K562 (cell line): Measurements from ENCODE around the gene MPPED2. TPM values are rescaled to one million over a fixed set of nuclear protein-coding genes. Genes with fewer than 3 reads are reported as not detected.

Experiments
- ATAC-seq: fragments of 200-7000 bp; cut with Tn5 transposase; 3 replicates; pipeline ENCODE4 v1.9.1; 2020; ENCODE audit warnings: moderate library complexity
- BruUV-seq: library from RNA; stranded (reverse); fragments of 400-500 nt; replicated peaks from 2 replicates; lab custom pipeline; 2021; lab: Mats Ljungman, UMichigan
- CTCF ChIA-PET: fragments of 300-600 bp; formaldehyde crosslinking; extraction: SDS; loops from one replicate; lab custom pipeline; 2021; ENCODE audit warnings: low intra/inter-chr PET ratio; lab: Yijun Ruan, JAX
- POLR2A ChIA-PET: fragments of 300-600, 350-650 bp; sonication (Branson Sonifier 250); formaldehyde crosslinking; extraction: SDS; loops from one replicate; lab custom pipeline; 2021; ENCODE audit warnings: antibody characterized with exemption, inconsistent platforms; lab: Yijun Ruan, JAX
- DNase-seq, 4 experiments: peaks; one replicate each; pipeline versions ENCODE4 v3.0.0 to v3.0.0-alpha.2; 2011 to 2018; ENCODE audit warnings: low spot score in 3 of 4, mixed read lengths in 3 of 4; ENCODE audit errors: extremely low read depth in 1 of 4
- FAIRE-seq: peaks from 2 replicates; lab custom pipeline; 2011; peaks lifted over from hg19 to GRCh38; lab: Jason Lieb, UNC
- H2AFZ ChIP-seq: 2 replicates; pipeline ENCODE4 v1.6.0; 2011; ENCODE audit warnings: low read depth, low read length, control low read depth, inconsistent platforms
- H3K27ac ChIP-seq: fragments of 200-600 bp; 3 replicates; pipeline ENCODE4 v1.8.0; 2011; ENCODE audit warnings: low read depth, mild to moderate bottlenecking, control low read depth, inconsistent platforms, low read length, moderate library complexity, mixed read lengths; ENCODE audit errors: extremely low read depth
- H3K27me3 ChIP-seq, 2 experiments: fragments of 300-600 bp in 1 of 2; 2 replicates in 1 of 2; 3 replicates in 1 of 2; pipeline versions ENCODE4 v1.6.0 to v1.8.0; 2011; ENCODE audit warnings: inconsistent platforms in 2 of 2, low read length in 2 of 2, mild to moderate bottlenecking in 1 of 2, mixed read lengths in 1 of 2, moderate library complexity in 1 of 2; ENCODE audit not compliant: control insufficient read depth in 2 of 2, insufficient read depth in 2 of 2
- H3K36me3 ChIP-seq: fragments of 300-600 bp; 3 replicates; pipeline ENCODE4 v1.8.0; 2011; ENCODE audit warnings: mild to moderate bottlenecking, low read length, inconsistent platforms; ENCODE audit not compliant: control insufficient read depth, insufficient read depth
- H3K4me1 ChIP-seq, 2 experiments: fragments of 200-600 bp in 1 of 2; replicated peaks in 1 of 2; 2 replicates in 1 of 2; 3 replicates in 1 of 2; pipeline versions ENCODE4 v1.5.1 to v1.8.0; 2011; ENCODE audit warnings: inconsistent platforms in 2 of 2, low read length in 2 of 2, mild to moderate bottlenecking in 1 of 2, mixed read lengths in 1 of 2, moderate library complexity in 1 of 2; ENCODE audit not compliant: control insufficient read depth in 2 of 2, insufficient read depth in 2 of 2
- H3K4me2 ChIP-seq: 2 replicates; pipeline ENCODE4 v1.6.1; 2011; ENCODE audit warnings: low read length, control low read depth, inconsistent platforms, mixed read lengths; ENCODE audit not compliant: insufficient read depth
- H3K4me3 ChIP-seq: fragments of 200-600 bp; sonication (generic), shearing (Covaris generic); 2 replicates; pipeline ENCODE4 v1.5.1; 2016; ENCODE audit warnings: control low read depth, inconsistent platforms
- H3K79me2 ChIP-seq: fragments of 200-600 bp; 3 replicates; pipeline ENCODE4 v1.8.0; 2011; ENCODE audit warnings: low read length, inconsistent platforms; ENCODE audit not compliant: control insufficient read depth, insufficient read depth
- H3K9ac ChIP-seq, 2 experiments: 2 replicates each; pipeline versions ENCODE4 v1.6.0 to v1.6.1; 2011; ENCODE audit warnings: low read depth in 2 of 2, low read length in 2 of 2, control low read depth in 1 of 2, inconsistent platforms in 1 of 2, mild to moderate bottlenecking in 1 of 2, mixed read lengths in 1 of 2; ENCODE audit not compliant: insufficient read depth in 1 of 2
- H3K9me1 ChIP-seq: one replicate; pipeline ENCODE4 v1.6.0; 2011; ENCODE audit warnings: inconsistent platforms, mild to moderate bottlenecking, low read length, moderate library complexity; ENCODE audit not compliant: control insufficient read depth, insufficient read depth
- H3K9me3 ChIP-seq: replicated peaks from 2 replicates; pipeline ENCODE4 v1.5.1; 2011; ENCODE audit warnings: low read depth, low read length, inconsistent platforms; ENCODE audit not compliant: control insufficient read depth, insufficient read depth
- H4K20me1 ChIP-seq: replicated peaks from 2 replicates; pipeline ENCODE4 v1.6.1; 2011; ENCODE audit warnings: low read length, inconsistent platforms, mixed read lengths; ENCODE audit not compliant: control insufficient read depth, insufficient read depth
- BCL6 ChIP-seq: fragments of 250-450 bp; sonication (Bioruptor Pico); IDR thresholded peaks from 2 replicates; pipeline ENCODE4 v1.4.0; 2020
- CHD1 ChIP-seq: fragments of 200-600 bp; sonication (generic); IDR thresholded peaks from one replicate; pipeline ENCODE4 v1.6.1; 2012; ENCODE audit warnings: mild to moderate bottlenecking, moderate library complexity, low read length, inconsistent platforms
- ETV1 ChIP-seq: fragments of 450-650 bp; conservative IDR thresholded peaks from 2 replicates; pipeline ENCODE4 v1.6.1; 2016; ENCODE audit warnings: missing genetic modification characterization, control low read depth, low read depth, missing compliant biosample characterization
- EWSR1 ChIP-seq: fragments of 450-650 bp; IDR thresholded peaks from 2 replicates; pipeline ENCODE4 v1.6.1; 2018; ENCODE audit warnings: borderline replicate concordance, mild to moderate bottlenecking, low read depth, moderate library complexity; ENCODE audit not compliant: partially characterized antibody
- FOXP1 ChIP-seq: sonication (generic); formaldehyde crosslinking; IDR thresholded peaks from 2 replicates; pipeline ENCODE4 v1.8.0; 2022; ENCODE audit warnings: mild to moderate bottlenecking, missing genetic modification reagents
- HDAC1 ChIP-seq, 2 experiments: fragments of 450-650 bp; IDR thresholded peaks; 2 replicates each; pipeline ENCODE4 v1.6.1; 2016 to 2017; ENCODE audit warnings: inconsistent platforms in 1 of 2, mild to moderate bottlenecking in 1 of 2, moderate library complexity in 1 of 2
- KLF16 ChIP-seq: IDR thresholded peaks from 2 replicates; pipeline ENCODE4 v1.6.1; 2016; ENCODE audit warnings: antibody characterized with exemption
- NCOA2 ChIP-seq, 2 experiments: fragments of 450-650 bp; IDR thresholded peaks; 2 replicates each; pipeline ENCODE4 v1.6.1; 2018; ENCODE audit warnings: mild to moderate bottlenecking in 2 of 2, moderate library complexity in 1 of 2; ENCODE audit not compliant: partially characterized antibody in 2 of 2
- PCBP2 ChIP-seq: fragments of 200-400 bp; formaldehyde crosslinking; IDR thresholded peaks from 2 replicates; pipeline ENCODE4 v1.6.1; 2018; ENCODE audit warnings: low read length, low read depth, mild to moderate bottlenecking, moderate library complexity; ENCODE audit not compliant: poor library complexity, severe bottlenecking
- POLR2AphosphoS5 ChIP-seq: IDR thresholded peaks from 2 replicates; pipeline ENCODE4 v1.6.1; 2011; ENCODE audit warnings: mild to moderate bottlenecking, low read depth, low read length, moderate library complexity; ENCODE audit not compliant: control insufficient read depth, insufficient read depth
- RBM39 ChIP-seq: fragments of 200-400 bp; formaldehyde crosslinking; optimal IDR thresholded peaks from 2 replicates; pipeline ENCODE3; 2018; ENCODE audit warnings: low read depth, low read length
- TGIF2 ChIP-seq: sonication (generic); formaldehyde crosslinking; IDR thresholded peaks from 2 replicates; pipeline ENCODE4 v1.8.1; 2022; ENCODE audit warnings: mild to moderate bottlenecking, missing genetic modification reagents, moderate library complexity
- ZFP1 ChIP-seq: fragments of 450-650 bp; formaldehyde crosslinking; IDR thresholded peaks from 2 replicates; pipeline ENCODE4 v1.4.0; 2020; ENCODE audit warnings: mild to moderate bottlenecking, mixed read lengths
- ZNF592 ChIP-seq: fragments of 450-650 bp; IDR thresholded peaks from 2 replicates; pipeline ENCODE4 v1.6.1; 2017; ENCODE audit warnings: antibody characterized with exemption, mild to moderate bottlenecking
- ZSCAN29 ChIP-seq: fragments of 450-650 bp; IDR thresholded peaks from 2 replicates; pipeline ENCODE4 v1.6.1; 2017
- WGBS: fragments of 100-300 bp; shearing (Covaris generic); methylation state at CpG from one replicate; pipeline ENCODE4 v1.1.6; 2016; ENCODE audit warnings: low coverage, mixed read lengths; ENCODE audit not compliant: insufficient coverage; ENCODE audit errors: missing lambda C conversion rate; 5-methylcytosine and 5-hydroxymethylcytosine counted together
- in situ Hi-C: fragments of 300-500 bp; cut with MboI; formaldehyde crosslinking; loops from 4 replicates; pipeline ENCODE4 v1.15.0; 2018; ENCODE audit warnings: inconsistent platforms, mixed read lengths
- intact Hi-C: fragments of 100-400 bp; cut with micrococcal nuclease; formaldehyde crosslinking; loops from 2 replicates; pipeline ENCODE4 v1.14.2; 2022
- polyA plus RNA-seq, 8 experiments: library from polyadenylated mRNA; depleted of rRNA in 4 of 8; stranded (reverse) in 5 of 8; unstranded in 3 of 8; fragments of >200 nt; fragmentation: Nextera tagmentation in 2 of 8; fragmentation: Illumina TruSeq in 1 of 8; extraction: Ambion mirVana in 2 of 8; extraction: Trizol in 1 of 8; gene quantifications; 2 replicates each; pipeline versions ENCODE4 v1.2.1 to v1.2.3, GENCODE V29; 2011 to 2014; ENCODE audit warnings: inconsistent platforms in 1 of 8, missing spikeins in 1 of 8
- total RNA-seq, 7 experiments: library from RNA; depleted of rRNA in 6 of 7; stranded (reverse); fragments of >200 nt in 6 of 7; fragmentation: Illumina TruSeq in 2 of 7; extraction: Trizol in 2 of 7; gene quantifications; 2 replicates each; pipeline versions ENCODE4 v1.2.1 to v1.2.3, GENCODE V29; 2011 to 2021; ENCODE audit warnings: low replicate concordance in 1 of 7
- TF ChIP-seq, protein P1 (sequence below): sonication (generic); formaldehyde crosslinking; IDR thresholded peaks from 2 replicates; pipeline ENCODE4 v1.9.0; 2022; ENCODE audit warnings: mild to moderate bottlenecking, missing genetic modification reagents

MPPED2 gene
- total and polyA plus RNA-seq, 9 of the 15 experiments (the other 6 are each of a cell fraction or from before 2014, with no cell fraction given), result not detected

DNA sequence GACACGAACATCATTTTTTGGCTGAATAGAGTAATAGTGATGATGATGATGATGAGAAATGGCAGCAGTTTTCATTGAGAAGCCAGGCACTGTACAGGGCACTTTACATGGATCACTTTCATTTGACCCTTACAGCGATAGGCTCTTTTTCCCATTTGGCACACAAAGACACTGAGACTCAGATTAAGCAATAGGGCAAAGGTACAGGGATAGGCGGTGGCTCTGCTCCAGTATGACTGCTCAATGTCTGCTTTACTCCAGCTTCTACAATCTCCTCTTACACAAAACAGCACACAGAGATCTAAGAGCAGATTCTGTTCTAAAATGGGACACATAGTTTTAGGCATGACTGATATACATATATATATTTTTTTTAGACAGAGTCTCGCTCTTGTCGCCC, 40.6 kb downstream of the MPPED2 start:
- H3K4me1 ChIP-seq, result no peaks in the 10 kb centered on the region
- no peak for FAIRE-seq
- H3K79me2 ChIP-seq, result no peaks in the 10 kb centered on the region
- no peak overlapping the region for H3K27ac ChIP-seq
- no peak for TF ChIP-seq CHD1
- TF ChIP-seq POLR2AphosphoS5, result no peak
- TF ChIP-seq BCL6 (CRISPR knock-in tag), result no peak
- TF ChIP-seq RBM39, result no peak
- TF ChIP-seq NCOA2 (IDR thresholded peaks at IDR 0.05; ENCODE audit: partially characterized antibody in 2 of 2), result no peak
- no peak for TF ChIP-seq TGIF2 (CRISPR knock-in tag)
- TF ChIP-seq, protein P1, sequence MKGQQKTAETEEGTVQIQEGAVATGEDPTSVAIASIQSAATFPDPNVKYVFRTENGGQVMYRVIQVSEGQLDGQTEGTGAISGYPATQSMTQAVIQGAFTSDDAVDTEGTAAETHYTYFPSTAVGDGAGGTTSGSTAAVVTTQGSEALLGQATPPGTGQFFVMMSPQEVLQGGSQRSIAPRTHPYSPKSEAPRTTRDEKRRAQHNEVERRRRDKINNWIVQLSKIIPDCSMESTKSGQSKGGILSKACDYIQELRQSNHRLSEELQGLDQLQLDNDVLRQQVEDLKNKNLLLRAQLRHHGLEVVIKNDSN, result no peak
- TF ChIP-seq EWSR1, result no peak
- TF ChIP-seq PCBP2, result no peak
- TF ChIP-seq FOXP1 (CRISPR knock-in tag), result no peak
- no peak for TF ChIP-seq ETV1 (tag)
- TF ChIP-seq ZSCAN29, result no peak
- no peak for TF ChIP-seq ZNF592
- no peak for TF ChIP-seq HDAC1 (IDR thresholded peaks at IDR 0.05)
- TF ChIP-seq KLF16, result no peak
- TF ChIP-seq ZFP1, result no peak
- TF ChIP-seq, all 486 proteins: peak for 0
- DNase-seq (no peak), ATAC-seq (no peak)
- H2AFZ ChIP-seq, result no peak overlapping the region
- no TSS peak for BruUV-seq
- H3K4me3 ChIP-seq, result no peak overlapping the region
- under 1% methylated on average over 5 of the region's 5 CpGs for WGBS
- intact Hi-C loops (no loop called here), in situ Hi-C loops (no loop called here)
- no peaks in the 10 kb centered on the region for H3K27me3 ChIP-seq
- H4K20me1 ChIP-seq, result no peaks in the 10 kb centered on the region
- H3K9me3 ChIP-seq, result no peaks in the 10 kb centered on the region
- POLR2A ChIA-PET, result no interaction called here
- no peak overlapping the region for H3K9ac ChIP-seq
- no peak overlapping the region for H3K4me2 ChIP-seq
- CTCF ChIA-PET, result no interaction called here
- H3K9me1 ChIP-seq, result no peaks in the 10 kb centered on the region
- no peaks in the 10 kb centered on the region for H3K36me3 ChIP-seq
